ENCODE data around the gene CACYBP. TPM values are rescaled to one million over a fixed set of nuclear protein-coding genes. Genes with fewer than 3 reads are reported as not detected.
"Not testable (repeated sequence)": the region's sequence is repeated elsewhere in the genome, so short reads cannot be mapped to it uniquely, and the experiment has no call there.

Gene CACYBP
- total and polyA plus RNA-seq, 2 donors (not counting 3 experiments of a cell fraction or from before 2014, with no cell fraction given), result 29.5 to 149 TPM

- TF ChIP-seq GATA2 (IDR thresholded peaks at IDR 0.05; ENCODE audit: insufficient read depth, insufficient read length, low read depth, low read length) (no peak), CTCF (IDR thresholded peaks at IDR 0.05; ENCODE audit: extremely low read depth in 1 of 2, insufficient read depth in 1 of 2, low read depth in 1 of 2, low read length in 2 of 2) (no peak), MYC (IDR thresholded peaks at IDR 0.05; ENCODE audit: low read depth, low read length) (peak; percentile 13), JUN (IDR thresholded peaks at IDR 0.05; ENCODE audit: borderline replicate concordance, insufficient read depth, insufficient read length, low read depth) (no peak), FOS (IDR thresholded peaks at IDR 0.05; ENCODE audit: borderline replicate concordance, insufficient read depth, low read length) (no peak), MAX (IDR thresholded peaks at IDR 0.05; ENCODE audit: insufficient read depth, insufficient read length) (no peak), POLR2A (IDR thresholded peaks at IDR 0.05; ENCODE audit: low read depth, low read length) (peak; percentile 77), EZH2 (IDR thresholded peaks at IDR 0.05; ENCODE audit: borderline replicate concordance, low read depth, low read length, severe bottlenecking) (no peak), POLR2AphosphoS5 (IDR thresholded peaks at IDR 0.05; ENCODE audit: insufficient read depth, low read depth, low read length) (peak; percentile 88)
- intact Hi-C loops (cut with micrococcal nuclease) (loop anchor here (1.0 to 10.0 kb wide), 3 partner anchors 24 to 482 kb away; partner anchors contain the start of gene CACYBP), dilution Hi-C loops (cut with MboI; ENCODE audit: extremely low pct_ligation_motif_present, low sequenced_read_pairs) (no loop called here)
- Histone ChIP-seq H3K27ac (ENCODE audit: insufficient read depth, low read depth, low read length) (peak within 1 kb of the TSS; percentile 68), H3K4me2 (ENCODE audit: insufficient read depth, low read length) (peak within 1 kb of the TSS; percentile 94), H3K27me3 (ENCODE audit: control insufficient read depth in 2 of 2, insufficient read depth in 2 of 2, low read length in 2 of 2) (no peaks in the 10 kb centered on the region), H3K36me3 (ENCODE audit: control insufficient read depth in 2 of 2, extremely low read depth in 1 of 2, insufficient read depth in 2 of 2, low read length in 2 of 2) (peaks cover 0 to 1% of the 10 kb centered on the region in 2 experiments), H3K4me1 (ENCODE audit: control insufficient read depth, extremely low read depth, insufficient read depth, low read length) (peaks cover 12% of the 10 kb centered on the region), H3K79me2 (ENCODE audit: control insufficient read depth, insufficient read depth, low read length) (peaks cover 28% of the 10 kb centered on the region), H3K9me1 (replicated peaks; ENCODE audit: control insufficient read depth, extremely low read depth, insufficient read depth, low read length) (no peaks in the 10 kb centered on the region), H2AFZ (ENCODE audit: low read depth, low read length) (peak within 1 kb of the TSS; percentile 94), H3K4me3 (replicated peaks in 1 of 3; ENCODE audit: insufficient read depth in 1 of 3, low read depth in 1 of 3, low read length in 3 of 3) (peak within 1 kb of the TSS; percentile 83 to 98 (median 96)), H3K9ac (replicated peaks; ENCODE audit: extremely low read depth, insufficient read depth, low read length) (peak within 1 kb of the TSS; percentile 91), H4K20me1 (replicated peaks; ENCODE audit: control insufficient read depth, extremely low read depth, insufficient read depth, low read length) (no peaks in the 10 kb centered on the region), H3K9me3 (replicated peaks; ENCODE audit: control insufficient read depth, insufficient read depth, low read length) (no peaks in the 10 kb centered on the region)
- peak; percentile 98 for FAIRE-seq
- CTCF ChIA-PET, result interaction anchor here (0.9 to 1.7 kb wide), 9 partner anchors 9 to 253 kb away, joined by 3 to 11 read pairs (median 3); no protein-coding TSS in a partner anchor
- peak; percentile 98 for DNase-seq (ENCODE audit: low read depth, low spot score)
- TSS peak; percentile 94 for BruUV-seq (replicated peaks)
- POLR2A ChIA-PET, result interaction anchor here (0.6 to 2.6 kb wide), 3 partner anchors 8 to 232 kb away, joined by 3 to 20 read pairs (median 7); partner anchors contain the start of gene CACYBP
These were observed 23.5 kb downstream of the CACYBP start, which contains the start of gene MRPS14 for GRCh38 chr1:175023043-175023921. Gene MRPS14, minus strand, starts transcription at chr1:175023425. Its CDS starts 17 bp downstream, at chr1:175023408.

DNA sequence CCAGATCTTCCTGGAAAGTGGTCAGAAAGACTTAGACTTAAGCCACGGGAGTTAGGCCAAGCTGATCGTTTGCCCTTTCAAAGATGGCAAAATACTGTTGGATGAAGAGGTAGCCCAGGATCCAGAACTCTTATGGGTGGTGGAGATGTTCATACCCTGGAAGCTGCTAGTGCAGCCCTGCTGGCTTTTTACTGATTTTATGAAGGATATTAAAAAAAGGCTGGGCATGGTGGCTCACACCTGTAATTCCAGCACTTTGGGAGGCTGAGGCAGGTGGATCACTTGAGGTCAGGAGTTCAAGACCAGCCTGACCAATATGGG is 24.1 kb downstream of the CACYBP start:
- peaks cover 12% of the 10 kb centered on the region for H3K4me1 ChIP-seq (ENCODE audit: control insufficient read depth, extremely low read depth, insufficient read depth, low read length)
- peak overlapping the region; percentile 32 for H3K9ac ChIP-seq (replicated peaks; ENCODE audit: extremely low read depth, insufficient read depth, low read length)
- peak overlapping the region in 2 of 3 experiments; percentile 83 to 98 for H3K4me3 ChIP-seq (replicated peaks in 1 of 3; ENCODE audit: insufficient read depth in 1 of 3, low read depth in 1 of 3, low read length in 3 of 3)
- H2AFZ ChIP-seq (ENCODE audit: low read depth, low read length), result peak overlapping the region; percentile 88
- H3K27me3 ChIP-seq (ENCODE audit: control insufficient read depth in 2 of 2, insufficient read depth in 2 of 2, low read length in 2 of 2); H3K9me1 ChIP-seq (replicated peaks; ENCODE audit: control insufficient read depth, extremely low read depth, insufficient read depth, low read length); H3K36me3 ChIP-seq (ENCODE audit: control insufficient read depth in 2 of 2, extremely low read depth in 1 of 2, insufficient read depth in 2 of 2, low read length in 2 of 2); DNase-seq (ENCODE audit: low read depth, low spot score); dilution Hi-C loops (cut with MboI; ENCODE audit: extremely low pct_ligation_motif_present, low sequenced_read_pairs); H3K9me3 ChIP-seq (replicated peaks; ENCODE audit: control insufficient read depth, insufficient read depth, low read length); H4K20me1 ChIP-seq (replicated peaks; ENCODE audit: control insufficient read depth, extremely low read depth, insufficient read depth, low read length); FAIRE-seq: not testable (repeated sequence)
- TSS peak; percentile 96 for BruUV-seq (replicated peaks)
- intact Hi-C loops (cut with micrococcal nuclease), result loop anchor here (1.0 to 10.0 kb wide), 3 partner anchors 25 to 481 kb away; partner anchors contain the start of gene CACYBP
- POLR2A ChIA-PET, result interaction anchor here (2.6 kb wide), 1 partner anchor 24 kb away, joined by 20 read pairs; the partner anchor contains the start of gene CACYBP
- CTCF ChIA-PET, result interaction anchor here (0.9 to 1.7 kb wide), 5 partner anchors 21 to 128 kb away, joined by 3 to 11 read pairs (median 4); no protein-coding TSS in a partner anchor
- peaks cover 28% of the 10 kb centered on the region for H3K79me2 ChIP-seq (ENCODE audit: control insufficient read depth, insufficient read depth, low read length)
- H3K27ac ChIP-seq (ENCODE audit: insufficient read depth, low read depth, low read length), result peak overlapping the region; percentile 43
- H3K4me2 ChIP-seq (ENCODE audit: insufficient read depth, low read length), result peak overlapping the region; percentile 66
